HG02763 (cell line): ENCODE results near the gene MAGI2.

Experiments
- ATAC-seq: cut with Tn5 transposase; IDR thresholded peaks from one replicate; pipeline ENCODE4 v1.9.1; 2021; ENCODE audit warnings: mild to moderate bottlenecking, moderate library complexity; ENCODE audit not compliant: unreplicated experiment

MAGI2 gene

DNA sequence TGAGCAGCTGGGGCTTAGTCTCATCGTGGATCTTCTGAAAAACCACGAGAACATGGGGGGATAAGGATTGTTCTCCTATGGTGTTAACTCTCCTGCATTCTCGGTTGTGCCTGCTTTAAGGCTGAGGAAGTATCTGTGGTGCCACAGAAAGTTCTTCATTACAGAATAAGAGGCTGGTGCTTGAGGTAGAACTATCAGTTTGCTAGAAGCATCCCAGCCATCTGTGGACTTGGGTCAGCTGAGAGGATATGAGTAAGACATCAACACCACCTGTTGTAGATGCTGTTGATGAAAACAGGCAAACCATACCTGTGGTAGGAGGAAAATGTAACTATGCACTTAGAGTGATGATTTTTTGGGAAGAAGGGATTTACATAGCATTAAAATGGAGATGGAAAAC is 1238.3 kb downstream of the MAGI2 start:
- no peak for ATAC-seq

GRCh38 chr7:78213402-78213801 is 1240.1 kb downstream of the MAGI2 start:
- ATAC-seq = no peak

- ATAC-seq = no peak
Observed at GRCh38 chr7:78212476-78213060, 1240.9 kb downstream of the MAGI2 start.

GRCh38 chr7:78207269-78207668 is 1246.2 kb downstream of the MAGI2 start:
- ATAC-seq = no peak

- ATAC-seq = no peak
Observed at GRCh38 chr7:78206769-78207168, 1246.7 kb downstream of the MAGI2 start.

- ATAC-seq = no peak
Observed at GRCh38 chr7:78203042-78203720, 1250.3 kb downstream of the MAGI2 start.

GRCh38 chr7:78198756-78199155 is 1254.7 kb downstream of the MAGI2 start:
- no peak for ATAC-seq

DNA sequence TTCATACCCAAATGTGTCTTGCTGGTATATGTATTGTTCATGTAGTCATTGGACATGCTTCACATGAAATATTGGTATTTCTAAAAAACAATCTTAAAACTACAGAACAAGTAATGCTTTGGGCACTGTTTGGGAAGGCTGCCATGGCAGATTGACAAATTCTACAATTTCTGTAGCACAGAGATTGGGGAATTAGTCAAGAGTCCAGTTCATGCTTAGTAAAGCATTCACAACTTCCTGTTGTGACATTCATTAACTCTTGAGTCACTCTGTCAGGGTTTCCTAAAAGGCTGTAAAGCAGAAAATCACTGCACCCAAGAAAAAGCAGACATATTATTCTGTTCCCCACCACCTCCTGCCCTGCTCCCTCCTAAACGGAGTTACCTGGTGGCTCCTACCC is 1256.0 kb downstream of the MAGI2 start:
- ATAC-seq = no peak

- no peak for ATAC-seq
Observed at GRCh38 chr7:78195281-78195680, 1258.2 kb downstream of the MAGI2 start.

DNA sequence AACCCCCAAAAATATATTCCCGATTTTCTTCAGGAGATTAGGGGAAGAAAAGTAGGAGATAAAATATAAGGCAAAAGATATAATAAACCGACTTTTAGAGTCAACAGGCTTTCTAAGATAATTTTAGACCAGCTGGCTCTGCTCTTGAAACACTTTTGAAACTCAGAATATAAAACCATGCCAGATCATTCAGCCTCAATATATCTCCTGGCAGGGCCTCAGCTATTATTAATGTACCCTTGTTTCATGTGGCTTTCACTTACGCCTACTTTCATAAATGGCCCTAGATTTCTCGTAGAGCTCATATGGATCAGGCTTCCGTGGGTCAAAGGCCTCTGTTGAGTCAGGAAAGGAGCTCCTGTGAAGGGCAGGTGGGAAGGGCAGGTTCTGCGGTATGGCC is 1258.9 kb downstream of the MAGI2 start:
- no peak for ATAC-seq

DNA sequence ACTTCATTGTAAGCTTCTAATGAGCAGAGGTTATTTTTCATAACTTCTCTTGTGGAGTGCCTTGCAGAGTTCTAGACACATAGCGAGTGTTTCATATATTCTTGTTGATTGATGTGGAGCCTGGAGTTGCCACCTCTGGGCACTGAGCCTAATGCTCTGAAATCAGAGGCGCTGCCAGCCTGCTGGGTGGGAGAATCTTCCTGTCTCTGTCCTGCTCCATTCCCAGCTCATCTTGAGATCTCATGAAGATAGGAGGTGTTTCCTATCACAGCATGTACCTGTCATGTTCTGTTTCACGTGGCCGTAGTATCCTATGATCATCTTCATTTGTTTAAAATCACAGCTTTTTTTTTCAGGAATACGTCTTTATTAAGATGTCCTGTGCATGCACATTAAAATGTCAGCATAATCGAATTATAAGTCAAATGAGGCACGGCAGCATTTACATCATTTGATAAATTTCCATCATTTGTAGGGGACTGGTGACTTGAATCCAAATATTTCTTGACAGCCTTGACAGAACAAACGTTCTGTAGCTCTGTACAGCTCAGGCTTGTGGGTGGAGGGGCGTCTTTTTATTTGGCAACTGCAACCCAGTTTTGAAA is 1261.9 kb downstream of the MAGI2 start:
- ATAC-seq = no peak

- ATAC-seq = no peak
Observed at GRCh38 chr7:78189762-78190161, 1263.7 kb downstream of the MAGI2 start.

DNA sequence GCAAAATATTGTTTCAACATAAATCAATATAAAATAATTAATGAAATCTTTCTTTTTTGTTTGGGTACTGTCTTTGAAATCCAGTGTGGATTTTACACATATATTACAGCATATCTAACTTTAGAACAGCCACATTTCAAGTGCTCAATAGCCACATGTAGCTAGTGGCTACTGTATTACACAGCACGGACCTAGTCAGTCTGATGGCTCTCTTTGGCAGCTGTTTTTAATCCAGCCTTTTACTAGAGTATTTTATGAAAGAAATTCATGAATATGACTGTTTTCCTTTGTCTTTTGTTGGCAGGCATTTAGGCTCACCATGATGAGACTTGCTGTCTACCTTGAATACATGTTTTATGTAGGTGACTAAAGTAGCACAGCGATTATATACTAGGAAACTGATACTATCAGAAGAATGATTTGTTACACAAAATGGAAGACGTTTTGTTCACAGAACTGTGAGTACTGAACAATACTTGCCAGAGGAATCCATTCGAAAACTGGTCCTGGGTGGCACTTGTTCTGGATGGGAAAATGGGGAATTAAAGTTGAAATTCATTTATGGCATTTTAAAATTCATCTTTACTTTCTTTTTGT is 1268.2 kb downstream of the MAGI2 start:
- ATAC-seq = no peak

GRCh38 chr7:78184299-78184698 is 1269.2 kb downstream of the MAGI2 start:
- no peak for ATAC-seq

- no peak for ATAC-seq
Observed at GRCh38 chr7:78179827-78180477, 1273.5 kb downstream of the MAGI2 start.

GRCh38 chr7:78179211-78179610 is 1274.3 kb downstream of the MAGI2 start:
- ATAC-seq = no peak

- no peak for ATAC-seq
Observed at GRCh38 chr7:78178319-78178718, 1275.1 kb downstream of the MAGI2 start.

- ATAC-seq = no peak
Observed at GRCh38 chr7:78176171-78176570, 1277.3 kb downstream of the MAGI2 start.

- no peak for ATAC-seq
Observed at GRCh38 chr7:78175330-78176100, 1278.0 kb downstream of the MAGI2 start.

- ATAC-seq = no peak
Observed at GRCh38 chr7:78173666-78174065, 1279.8 kb downstream of the MAGI2 start.
